ENCODE measurements around the gene PTK6. TPM values are rescaled to one million over a fixed set of nuclear protein-coding genes. Genes with fewer than 3 reads are reported as not detected.

The PTK6 gene
- total and polyA plus RNA-seq, 4 experiments from 2014 or later, result 0.31 to 0.59 TPM; not detected in 2

DNA sequence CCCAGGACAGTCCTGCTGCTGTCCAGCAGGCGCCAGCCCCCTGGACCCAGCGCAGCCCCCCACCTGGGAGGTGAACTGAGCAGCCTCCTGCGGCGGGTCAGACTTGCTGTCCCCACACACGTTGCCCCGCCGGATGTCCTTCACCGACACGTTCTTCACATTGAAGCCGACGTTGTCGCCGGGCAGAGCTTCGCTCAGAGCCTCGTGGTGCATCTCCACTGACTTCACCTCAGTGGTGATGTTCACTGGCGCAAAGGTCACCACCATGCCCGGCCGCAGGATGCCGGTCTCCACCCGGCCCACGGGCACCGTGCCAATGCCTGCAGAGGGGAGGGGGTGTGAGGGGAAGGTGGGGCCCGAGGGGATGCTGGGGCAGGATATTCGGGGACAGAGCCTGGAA lies 46.8 kb downstream of the PTK6 start:
- POLR2A ChIA-PET (ENCODE audit: partially characterized antibody), result no interaction called here
- Histone ChIP-seq H3K4me3 (ENCODE audit: low read length in 2 of 2) (no peak overlapping the region), H3K9me3 (ENCODE audit: control insufficient read depth in 1 of 2, low read length in 2 of 2) (no peaks in the 10 kb centered on the region), H3K36me3 (ENCODE audit: insufficient read depth, low read length) (no peaks in the 10 kb centered on the region), H3K27me3 (ENCODE audit: insufficient read depth, low read length) (peaks cover 7% of the 10 kb centered on the region), H3K27ac (ENCODE audit: low read depth, low read length) (no peak overlapping the region), H3K4me1 (ENCODE audit: insufficient read depth, low read length) (no peaks in the 10 kb centered on the region)
- H3K27me3 Mint-ChIP-seq, result peaks cover 11% of the 10 kb centered on the region in 2 donors
- DNase-seq, result no peak
- H3K9me3 Mint-ChIP-seq, result peaks cover 0 to 5% (median 0%) of the 10 kb centered on the region in 8 donors
- H3K4me1 Mint-ChIP-seq, result no peaks in the 10 kb centered on the region
- no peak overlapping the region for H3K27ac Mint-ChIP-seq
- H3K36me3 Mint-ChIP-seq, result no peaks in the 10 kb centered on the region
- H3K4me3 Mint-ChIP-seq, result no peak overlapping the region
- CTCF ChIA-PET (ENCODE audit: partially characterized antibody), result no interaction called here
- intact Hi-C loops (cut with micrococcal nuclease), result no loop called here

- no peak overlapping the region for H3K4me3 ChIP-seq (ENCODE audit: low read length in 2 of 2)
- H3K36me3 ChIP-seq (ENCODE audit: insufficient read depth, low read length), result no peaks in the 10 kb centered on the region
- Mint-ChIP-seq H3K36me3 (no peaks in the 10 kb centered on the region), H3K4me3 (no peak overlapping the region), H3K4me1 (no peaks in the 10 kb centered on the region), H3K9me3 (peaks cover 0 to 5% (median 0%) of the 10 kb centered on the region in 8 donors), H3K27me3 (peaks cover 14 to 15% of the 10 kb centered on the region in 2 donors), H3K27ac (no peak overlapping the region)
- ChIA-PET POLR2A (ENCODE audit: partially characterized antibody) (interaction anchor here (0.5 kb wide), 1 partner anchor 123 kb away, joined by 4 read pairs; no protein-coding TSS in a partner anchor), CTCF (ENCODE audit: partially characterized antibody) (no interaction called here)
- DNase-seq, result no peak
- H3K27me3 ChIP-seq (ENCODE audit: insufficient read depth, low read length), result peaks cover 7% of the 10 kb centered on the region
- intact Hi-C loops (cut with micrococcal nuclease), result no loop called here
- H3K9me3 ChIP-seq (ENCODE audit: control insufficient read depth in 1 of 2, low read length in 2 of 2), result no peaks in the 10 kb centered on the region
- no peak overlapping the region for H3K27ac ChIP-seq (ENCODE audit: low read depth, low read length)
- no peaks in the 10 kb centered on the region for H3K4me1 ChIP-seq (ENCODE audit: insufficient read depth, low read length)
Observed at GRCh38 chr20:63488315-63489251, 48.6 kb downstream of the PTK6 start.

- H3K4me3 Mint-ChIP-seq, result no peak overlapping the region
- no peak for DNase-seq
- POLR2A ChIA-PET (ENCODE audit: partially characterized antibody), result no interaction called here
- peaks cover 0 to 5% (median 0%) of the 10 kb centered on the region in 8 donors for H3K9me3 Mint-ChIP-seq
- H3K4me3 ChIP-seq (ENCODE audit: low read length in 2 of 2), result no peak overlapping the region
- peaks cover 16 to 17% of the 10 kb centered on the region in 2 donors for H3K27me3 Mint-ChIP-seq
- H3K9me3 ChIP-seq (ENCODE audit: control insufficient read depth in 1 of 2, low read length in 2 of 2), result no peaks in the 10 kb centered on the region
- no peak overlapping the region for H3K27ac Mint-ChIP-seq
- peaks cover 0 to 3% (median 2%) of the 10 kb centered on the region in 4 donors for H3K4me1 Mint-ChIP-seq
- no peaks in the 10 kb centered on the region for H3K36me3 Mint-ChIP-seq
- H3K4me1 ChIP-seq (ENCODE audit: insufficient read depth, low read length), result no peaks in the 10 kb centered on the region
- H3K36me3 ChIP-seq (ENCODE audit: insufficient read depth, low read length), result no peaks in the 10 kb centered on the region
- H3K27me3 ChIP-seq (ENCODE audit: insufficient read depth, low read length), result peaks cover 7% of the 10 kb centered on the region
- CTCF ChIA-PET (ENCODE audit: partially characterized antibody), result no interaction called here
- intact Hi-C loops (cut with micrococcal nuclease), result no loop called here
- no peak overlapping the region for H3K27ac ChIP-seq (ENCODE audit: low read depth, low read length)
Observed at GRCh38 chr20:63487781-63488241, 49.4 kb downstream of the PTK6 start.

GRCh38 chr20:63487116-63487764 lies 49.9 kb downstream of the PTK6 start:
- Mint-ChIP-seq H3K9me3 (peaks cover 0 to 2% (median 0%) of the 10 kb centered on the region in 8 donors), H3K27me3 (peaks cover 19 to 21% of the 10 kb centered on the region in 2 donors), H3K4me1 (peaks cover 0 to 4% (median 3%) of the 10 kb centered on the region in 4 donors), H3K4me3 (no peak overlapping the region), H3K27ac (no peak overlapping the region), H3K36me3 (no peaks in the 10 kb centered on the region)
- Histone ChIP-seq H3K27ac (ENCODE audit: low read depth, low read length) (no peak overlapping the region), H3K36me3 (ENCODE audit: insufficient read depth, low read length) (no peaks in the 10 kb centered on the region), H3K27me3 (ENCODE audit: insufficient read depth, low read length) (peaks cover 7% of the 10 kb centered on the region), H3K4me3 (ENCODE audit: low read length in 2 of 2) (no peak overlapping the region), H3K9me3 (ENCODE audit: control insufficient read depth in 1 of 2, low read length in 2 of 2) (no peaks in the 10 kb centered on the region), H3K4me1 (ENCODE audit: insufficient read depth, low read length) (no peaks in the 10 kb centered on the region)
- intact Hi-C loops (cut with micrococcal nuclease), result no loop called here
- POLR2A ChIA-PET (ENCODE audit: partially characterized antibody), result no interaction called here
- CTCF ChIA-PET (ENCODE audit: partially characterized antibody), result no interaction called here
- DNase-seq, result no peak

DNA sequence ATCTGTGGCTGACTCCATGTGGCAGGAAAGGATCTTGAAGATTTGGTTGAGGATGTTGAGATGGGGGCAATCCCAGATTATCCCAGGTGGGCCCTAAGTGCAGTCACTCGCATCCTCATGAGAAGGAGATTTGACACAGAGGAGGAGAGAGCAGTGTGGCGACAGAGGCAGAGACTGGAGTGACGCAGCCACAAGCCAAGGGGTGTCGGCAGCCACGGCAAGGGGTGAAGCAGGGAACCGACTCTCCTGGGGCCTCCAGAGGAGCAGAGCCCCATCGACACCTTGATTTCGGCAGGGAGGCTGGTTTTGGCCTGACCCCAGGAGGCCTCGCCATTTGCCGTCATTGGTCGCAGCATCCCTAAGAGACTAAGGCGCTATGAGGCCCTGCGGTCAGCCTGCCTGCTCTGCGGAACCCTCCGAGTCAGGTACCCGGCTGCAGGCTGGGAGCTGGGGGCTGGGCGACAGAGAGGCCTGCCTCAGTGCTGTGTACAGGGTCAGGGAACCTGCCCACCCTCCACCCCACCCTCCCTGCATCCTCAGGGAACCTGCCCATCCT lies 50.8 kb downstream of the PTK6 start:
- Histone ChIP-seq H3K36me3 (ENCODE audit: insufficient read depth, low read length) (no peaks in the 10 kb centered on the region), H3K27ac (ENCODE audit: low read depth, low read length) (no peak overlapping the region), H3K27me3 (ENCODE audit: insufficient read depth, low read length) (peaks cover 7% of the 10 kb centered on the region), H3K9me3 (ENCODE audit: control insufficient read depth in 1 of 2, low read length in 2 of 2) (no peaks in the 10 kb centered on the region), H3K4me3 (ENCODE audit: low read length in 2 of 2) (no peak overlapping the region), H3K4me1 (ENCODE audit: insufficient read depth, low read length) (no peaks in the 10 kb centered on the region)
- CTCF ChIA-PET (ENCODE audit: partially characterized antibody), result no interaction called here
- Mint-ChIP-seq H3K9me3 (peaks cover 0 to 2% (median 0%) of the 10 kb centered on the region in 8 donors), H3K4me3 (no peak overlapping the region), H3K4me1 (peaks cover 0 to 4% (median 3%) of the 10 kb centered on the region in 4 donors), H3K27ac (no peak overlapping the region), H3K36me3 (no peaks in the 10 kb centered on the region), H3K27me3 (peaks cover 18 to 23% of the 10 kb centered on the region in 2 donors)
- intact Hi-C loops (cut with micrococcal nuclease), result no loop called here
- POLR2A ChIA-PET (ENCODE audit: partially characterized antibody), result no interaction called here
- no peak for DNase-seq

- no peak overlapping the region for H3K4me3 ChIP-seq (ENCODE audit: low read length in 2 of 2)
- Mint-ChIP-seq H3K4me3 (no peak overlapping the region), H3K9me3 (peaks cover 0 to 2% (median 0%) of the 10 kb centered on the region in 8 donors), H3K4me1 (peaks cover 0 to 4% (median 3%) of the 10 kb centered on the region in 4 donors), H3K27ac (no peak overlapping the region), H3K36me3 (no peaks in the 10 kb centered on the region), H3K27me3 (peaks cover 22 to 26% of the 10 kb centered on the region in 2 donors)
- DNase-seq, result no peak
- H3K4me1 ChIP-seq (ENCODE audit: insufficient read depth, low read length), result no peaks in the 10 kb centered on the region
- intact Hi-C loops (cut with micrococcal nuclease), result no loop called here
- no peaks in the 10 kb centered on the region for H3K9me3 ChIP-seq (ENCODE audit: control insufficient read depth in 1 of 2, low read length in 2 of 2)
- POLR2A ChIA-PET (ENCODE audit: partially characterized antibody), result interaction anchor here (0.6 kb wide), 1 partner anchor 36 kb away, joined by 3 read pairs; the partner anchor contains the start of gene PPDPF
- H3K27ac ChIP-seq (ENCODE audit: low read depth, low read length), result no peak overlapping the region
- CTCF ChIA-PET (ENCODE audit: partially characterized antibody), result no interaction called here
- no peaks in the 10 kb centered on the region for H3K36me3 ChIP-seq (ENCODE audit: insufficient read depth, low read length)
- H3K27me3 ChIP-seq (ENCODE audit: insufficient read depth, low read length), result peaks cover 7% of the 10 kb centered on the region
Observed at GRCh38 chr20:63484651-63485403, 52.3 kb downstream of the PTK6 start.
